ENCODE results near the gene AIFM1. TPM values are rescaled to one million over a fixed set of nuclear protein-coding genes. Genes with fewer than 3 reads are reported as not detected.
"Not testable (repeated sequence)": the region's sequence is repeated elsewhere in the genome, so short reads cannot be mapped to it uniquely, and the experiment has no call there.

Gene AIFM1
- total RNA-seq, 1 donor from 2014 or later = 16.3 TPM

DNA sequence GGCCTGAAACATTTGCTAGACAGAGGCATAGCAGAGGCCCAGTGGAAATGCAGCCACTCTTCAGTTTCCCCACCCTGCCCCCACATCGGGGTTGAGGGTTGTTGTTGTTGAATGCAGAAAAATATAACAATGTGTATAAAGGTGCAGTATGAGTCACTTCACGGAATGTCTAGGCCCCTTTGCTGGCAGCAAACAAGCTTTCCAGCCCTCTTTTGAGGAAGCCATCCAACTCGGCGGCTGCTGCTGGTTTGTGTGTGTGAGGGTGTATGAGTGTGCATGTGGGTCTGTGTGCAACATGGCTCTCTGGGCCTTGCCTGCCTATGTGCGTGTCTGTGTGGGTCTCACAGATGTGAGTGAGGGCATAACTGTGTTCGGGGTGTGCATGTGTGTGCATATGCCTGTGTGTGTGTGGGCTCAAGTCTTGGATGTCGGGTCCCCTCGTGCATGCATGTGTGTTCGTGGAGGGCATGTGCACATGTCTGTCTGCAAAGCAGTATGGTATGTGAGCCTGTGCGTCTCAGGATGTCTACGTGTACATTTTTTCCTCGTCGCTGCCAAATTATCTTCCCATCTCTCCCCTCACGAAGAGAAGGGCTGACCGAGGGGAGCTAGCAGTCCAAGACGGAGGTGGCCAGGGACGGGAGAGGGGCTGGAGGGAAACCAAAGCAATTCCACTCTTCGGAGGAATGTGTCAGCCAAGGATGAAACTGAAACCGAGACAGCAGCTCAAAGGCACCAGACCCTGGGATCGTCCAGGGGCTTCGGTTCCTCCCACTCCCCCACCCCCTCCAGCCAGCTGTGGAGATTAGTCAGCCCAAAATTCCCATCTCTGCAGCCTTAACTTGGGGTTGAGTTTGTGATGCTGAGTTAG lies 47.0 kb downstream of the AIFM1 start:
- DNase-seq = peak; percentile 67

DNA sequence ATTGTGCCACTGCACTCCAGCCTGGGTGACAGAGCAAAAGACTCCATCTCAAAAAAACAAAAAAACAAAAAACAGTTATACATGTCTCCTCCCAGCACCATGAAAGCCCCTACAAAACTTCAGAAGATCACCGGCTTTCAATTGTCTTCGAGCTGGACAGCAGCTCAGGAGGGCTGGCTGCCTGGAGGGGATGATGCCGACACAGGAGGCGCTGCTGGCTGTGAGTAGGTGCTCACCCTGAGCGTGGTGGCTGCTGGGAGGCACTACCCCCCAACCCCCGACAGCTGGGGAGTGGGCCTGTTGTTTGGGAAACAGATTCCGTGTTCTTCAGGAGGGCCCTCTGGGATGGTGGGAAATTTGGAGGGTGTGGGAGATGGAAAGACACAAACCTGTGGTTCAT lies 48.5 kb downstream of the AIFM1 start:
- DNase-seq = no peak

DNA sequence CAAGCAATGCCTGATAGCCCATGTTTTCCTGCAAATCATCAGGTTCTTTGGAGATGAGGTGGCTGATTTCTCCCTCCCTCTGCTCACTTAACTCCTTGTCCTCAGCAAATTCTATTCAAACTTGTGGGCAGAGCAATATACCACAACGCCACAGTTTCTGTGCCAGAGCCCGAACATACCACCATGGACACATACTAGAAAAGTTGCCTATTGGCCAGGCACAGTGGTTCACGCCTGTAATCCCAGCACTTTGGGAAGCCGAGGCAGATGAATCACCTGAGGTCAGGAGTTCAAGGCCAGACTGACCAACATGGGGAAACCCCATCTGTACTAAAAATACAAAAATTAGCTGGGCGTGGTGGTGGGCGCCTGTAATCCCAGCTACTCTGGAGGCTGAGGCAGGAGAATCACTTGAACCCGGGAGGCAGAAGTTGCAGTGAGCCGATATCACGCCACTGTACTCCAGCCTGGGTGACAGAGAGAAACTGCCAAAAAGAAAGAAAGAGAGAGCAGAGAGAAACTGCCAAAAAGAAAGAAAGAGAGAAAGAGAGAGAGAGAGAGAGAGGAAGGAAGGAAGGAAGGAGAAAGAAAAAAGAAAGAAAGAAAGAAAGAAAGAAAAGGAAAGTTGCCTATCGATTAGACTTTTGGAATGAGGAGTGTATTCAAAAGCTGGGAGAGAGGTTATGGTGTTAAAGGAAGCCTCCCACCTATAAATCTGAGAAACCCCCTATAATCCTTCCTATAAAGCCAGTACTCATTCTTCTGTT lies 50.3 kb downstream of the AIFM1 start:
- DNase-seq = not testable (repeated sequence)

DNA sequence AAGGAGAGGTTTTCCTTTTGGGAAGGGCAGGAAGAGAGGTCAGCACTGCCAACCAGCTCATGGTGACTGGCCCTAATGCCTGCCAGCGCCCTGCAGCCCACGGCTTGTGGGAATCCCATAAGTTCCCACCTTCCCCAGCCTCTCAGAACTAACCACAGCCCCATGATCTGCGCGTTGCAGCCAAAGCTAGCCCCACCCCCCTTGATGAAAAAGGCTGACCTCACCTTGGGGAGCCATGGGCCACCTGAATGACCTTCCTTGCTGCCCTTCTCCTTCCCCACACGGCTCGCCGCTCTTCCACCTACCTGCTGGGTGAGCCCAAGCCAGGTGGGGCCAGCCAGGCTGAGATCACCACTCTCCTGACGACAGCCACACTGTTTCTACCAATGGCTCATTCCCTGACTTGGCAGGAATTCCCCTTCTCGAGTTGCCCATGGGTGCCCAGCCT lies 51.5 kb downstream of the AIFM1 start:
- no peak for DNase-seq

DNA sequence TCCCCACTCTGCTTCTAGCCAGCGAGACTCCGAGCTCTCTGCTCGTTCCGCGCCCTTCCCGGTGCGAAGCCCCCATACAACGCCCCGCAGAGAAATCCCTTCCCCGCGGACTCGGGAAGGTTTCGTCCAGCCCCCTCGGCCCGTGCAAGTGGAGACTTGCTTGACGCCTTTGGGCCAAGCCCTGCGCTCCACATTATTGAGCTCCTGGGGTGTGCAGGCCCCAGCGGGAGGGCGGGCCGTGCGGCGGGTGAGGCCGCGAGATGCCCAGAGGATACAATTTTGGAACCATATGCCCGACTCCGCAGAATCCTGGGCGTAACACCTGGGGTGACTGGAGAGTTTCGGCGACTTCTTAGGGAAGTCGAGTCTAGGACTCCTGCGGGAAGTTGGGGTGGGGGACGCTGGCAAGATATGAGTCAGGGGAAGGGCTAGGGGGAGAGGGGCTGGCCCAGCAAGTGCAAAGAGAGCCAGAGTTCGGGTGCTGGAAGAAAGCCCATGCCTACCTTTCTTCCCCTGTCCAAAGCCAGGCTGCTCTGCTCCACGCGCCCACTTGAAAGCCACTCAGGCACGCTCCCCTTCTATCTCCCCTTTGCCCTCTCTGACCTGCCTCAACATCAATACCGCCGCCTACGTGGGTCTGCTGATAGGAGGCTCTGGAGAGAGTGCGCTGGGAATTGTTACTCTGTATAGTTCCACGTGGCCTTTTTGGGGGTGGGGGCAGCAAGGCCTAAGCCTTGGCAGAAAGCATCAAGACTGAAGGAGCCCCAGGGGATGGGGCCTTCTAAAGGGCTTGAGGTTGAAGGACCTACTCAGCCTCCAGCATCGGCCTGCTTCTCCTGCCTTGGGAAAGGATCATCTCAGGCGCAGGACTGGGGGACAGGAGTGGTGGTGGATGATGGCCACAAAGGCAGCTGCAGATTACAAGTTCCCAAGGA lies 54.2 kb downstream of the AIFM1 start:
- DNase-seq = no peak

DNA sequence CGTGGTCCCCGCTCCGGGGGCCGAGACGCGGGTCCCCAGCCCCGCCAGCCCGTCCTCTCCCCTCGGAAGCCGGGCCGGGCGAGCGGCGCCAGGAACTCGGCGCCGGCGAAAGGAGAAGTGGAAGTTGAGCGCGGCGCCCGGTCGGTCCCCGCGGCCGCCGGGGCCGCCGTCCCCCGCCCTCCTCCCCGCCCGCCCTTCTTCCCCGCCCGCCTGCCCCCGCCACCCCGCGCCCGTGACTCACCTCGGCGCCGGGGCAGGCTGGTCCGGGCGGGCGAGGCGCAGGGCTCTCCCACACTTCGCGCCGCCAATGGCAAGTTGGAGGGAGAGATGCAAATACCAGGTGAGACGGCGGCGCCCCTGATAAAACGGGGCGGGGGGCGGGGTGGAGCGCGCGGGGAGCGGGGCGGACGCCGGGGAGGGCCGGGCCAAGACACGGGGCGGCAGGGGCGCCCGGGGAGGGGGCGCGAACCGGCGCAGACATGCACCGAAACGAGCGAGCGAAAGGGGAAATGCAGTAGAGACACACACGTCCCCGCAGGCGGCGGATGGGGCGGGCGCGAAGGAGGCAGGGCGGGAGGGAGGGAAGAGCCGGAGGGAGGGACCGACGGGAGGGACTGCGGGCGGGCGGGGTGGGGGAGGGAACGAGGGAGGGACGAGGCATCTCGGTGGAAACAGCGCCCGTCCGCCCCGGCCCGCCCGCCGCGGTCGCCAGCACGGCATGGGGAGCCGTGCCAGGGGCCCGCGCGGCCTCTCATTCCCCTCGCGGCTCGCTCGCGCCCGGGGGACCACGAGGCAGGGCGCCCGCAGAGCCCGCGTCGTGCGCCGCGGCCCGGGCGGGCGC lies 55.0 kb downstream of the AIFM1 start, which contains the start of gene ELF4:
TSS of gene ELF4 (minus strand) at position 119 of the 841 bp plus-strand sequence. CDS start 29,167 bp downstream, outside the sequence.
- no peak for DNase-seq

DNA sequence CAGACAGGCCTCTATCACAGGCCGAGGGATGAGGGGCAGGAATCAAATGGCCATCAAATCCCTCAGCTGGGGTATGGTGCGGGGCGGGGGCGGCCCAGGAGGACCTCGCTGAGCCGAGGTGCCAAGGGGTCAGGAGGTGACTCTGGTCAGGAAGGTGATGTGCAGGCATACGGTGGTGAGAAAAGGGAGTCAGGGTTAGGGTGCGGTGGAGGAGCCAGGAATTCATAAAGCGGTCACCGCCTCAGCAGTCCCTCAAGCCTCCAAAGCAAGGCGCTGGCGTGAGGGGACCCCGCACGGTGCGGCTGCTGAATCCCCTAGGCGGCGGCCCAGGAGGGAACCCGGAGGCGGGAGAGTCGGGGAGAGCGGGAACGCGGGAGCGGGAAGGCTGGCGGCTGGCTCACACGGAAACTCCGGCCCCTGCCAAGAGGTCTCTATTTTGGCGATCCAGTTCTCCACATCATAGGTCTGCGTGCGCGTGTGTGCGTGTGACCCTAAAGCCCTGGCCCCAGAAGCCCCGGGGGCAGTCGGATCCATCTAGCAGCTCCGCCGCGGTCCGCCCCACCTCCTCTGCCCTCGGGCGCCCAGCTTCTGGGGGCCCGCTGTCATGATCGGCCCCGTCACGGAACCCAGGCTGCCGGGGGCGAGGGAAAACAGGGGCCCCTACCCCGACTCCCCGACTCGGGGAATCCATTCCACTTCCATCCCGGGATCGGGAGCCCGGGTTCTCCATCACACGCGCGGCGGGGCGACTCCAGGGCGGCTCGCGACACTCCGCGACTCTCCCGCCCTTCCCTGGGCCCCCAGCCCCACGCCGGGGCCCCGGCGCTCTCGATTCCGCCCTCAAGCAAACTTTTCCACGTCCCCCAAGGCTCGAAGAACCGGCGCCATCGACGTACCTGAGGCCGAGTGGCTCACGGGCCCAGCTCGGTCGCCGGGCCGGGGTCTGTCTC lies 55.9 kb downstream of the AIFM1 start:
- DNase-seq = peak; percentile 12

DNA sequence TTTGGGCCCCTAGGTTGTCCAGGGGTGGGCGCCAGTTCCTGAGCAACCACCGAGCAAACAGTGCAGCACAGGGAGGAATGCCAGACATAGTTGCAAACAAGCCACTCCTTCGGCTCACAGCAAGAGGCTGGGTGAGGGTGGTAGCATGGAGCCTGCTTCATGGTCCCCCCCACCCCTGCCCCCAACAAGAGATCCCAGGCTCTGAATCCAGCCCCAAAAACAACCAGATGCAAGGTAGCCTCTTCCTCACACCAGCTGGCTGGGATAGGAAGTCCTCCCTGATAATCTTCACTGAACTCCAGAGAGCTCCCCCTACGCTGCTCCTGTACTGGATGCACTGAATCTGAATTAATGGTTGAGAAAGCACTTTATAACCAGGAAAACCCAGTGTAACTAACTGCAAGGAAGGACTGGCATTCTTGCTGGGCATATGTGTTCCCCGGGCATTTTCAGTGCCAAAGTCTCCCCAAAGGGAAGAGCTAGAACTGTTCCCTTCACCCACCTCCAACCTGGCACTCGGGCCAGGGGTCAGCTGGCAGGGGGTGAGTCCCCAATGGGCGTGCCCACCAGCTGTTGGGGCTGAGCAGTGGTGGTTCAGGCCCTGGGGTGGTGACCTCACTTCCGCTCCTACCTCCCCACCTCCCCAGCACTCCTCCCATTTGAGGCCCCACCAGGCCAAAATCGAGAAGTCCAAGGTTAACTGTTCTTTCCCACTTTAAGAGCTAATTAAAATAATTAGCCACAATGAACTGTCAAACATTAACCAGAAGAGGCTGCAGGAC lies 56.8 kb downstream of the AIFM1 start:
- DNase-seq = peak; percentile 0

DNA sequence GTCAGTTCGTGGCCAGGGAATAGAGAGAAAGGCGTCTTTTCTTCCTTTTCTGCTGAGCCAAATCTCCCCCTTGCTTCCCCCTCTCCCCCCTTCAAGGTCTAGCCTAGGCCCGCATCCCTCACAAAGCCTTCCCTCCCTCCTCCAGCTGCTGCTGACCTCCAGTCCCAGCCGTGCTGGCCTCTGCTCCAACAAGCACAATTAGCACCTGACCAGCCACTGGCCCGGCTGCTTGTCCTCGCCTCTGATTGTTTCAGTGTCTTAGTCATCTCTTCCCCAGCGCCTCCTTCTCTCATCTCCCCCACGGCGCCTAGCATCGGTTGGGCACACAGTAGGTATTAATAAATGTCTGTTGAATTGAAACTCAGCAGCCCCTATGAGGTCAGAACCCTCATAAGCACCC lies 59.6 kb downstream of the AIFM1 start:
- DNase-seq = no peak

DNA sequence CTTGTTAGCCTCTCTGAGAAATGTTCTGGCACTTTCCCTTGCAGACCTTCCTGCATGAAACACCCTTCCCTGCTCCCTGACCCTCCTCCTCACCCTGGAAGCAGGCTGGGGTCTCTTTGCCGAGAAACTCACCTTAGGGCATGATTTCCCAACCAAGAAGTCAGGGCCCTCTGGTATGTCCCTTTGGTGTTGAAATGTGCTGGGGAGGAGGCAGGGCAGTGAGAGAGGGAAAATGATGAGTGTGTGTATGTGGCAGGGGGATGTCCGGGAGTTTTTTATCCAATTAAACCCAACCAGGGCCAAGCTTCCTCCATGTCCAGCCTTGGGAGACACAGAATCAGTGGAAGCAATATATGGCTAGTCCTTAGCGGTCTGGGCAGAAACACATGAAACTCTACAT lies 60.4 kb downstream of the AIFM1 start:
- no peak for DNase-seq

DNA sequence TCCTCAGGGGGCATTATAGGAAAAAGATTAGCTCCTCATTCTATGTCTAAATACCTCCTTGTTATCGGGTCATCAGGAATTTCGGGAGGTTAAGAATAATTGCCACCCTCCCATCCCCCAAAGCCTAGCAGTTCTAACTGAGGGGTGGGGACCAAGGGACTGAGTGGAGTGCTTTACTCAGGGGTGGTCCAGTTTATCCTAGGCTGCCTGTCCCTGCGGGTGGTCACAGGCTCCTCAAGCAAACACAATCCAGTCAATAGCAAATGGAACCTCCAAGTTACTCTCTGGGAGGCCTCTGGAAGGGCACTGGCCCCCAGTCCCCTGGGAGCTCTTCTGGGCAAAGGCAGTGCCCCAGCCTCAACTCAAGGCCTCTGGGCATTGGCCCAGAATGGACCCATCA lies 62.0 kb downstream of the AIFM1 start:
- DNase-seq = no peak

DNA sequence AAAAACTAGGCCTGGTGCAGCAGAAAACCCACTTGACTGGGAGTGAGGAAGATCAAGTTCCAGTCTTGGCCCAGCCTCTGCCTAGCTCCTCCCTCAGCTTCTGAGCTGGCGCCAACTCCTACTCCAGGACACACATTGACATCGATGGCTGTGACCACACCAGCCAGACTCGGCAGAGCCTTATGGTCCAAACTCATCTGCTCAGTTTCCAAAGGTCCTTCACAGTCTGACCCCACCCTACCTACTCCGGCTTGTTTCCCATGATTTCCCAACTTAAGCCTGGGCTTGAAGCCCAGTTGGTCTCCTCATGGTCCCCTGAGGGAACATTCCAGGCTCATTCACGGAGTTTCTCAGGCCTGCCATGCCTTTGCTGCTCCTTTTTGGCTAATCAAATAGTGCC lies 65.5 kb downstream of the AIFM1 start:
- DNase-seq = no peak

DNA sequence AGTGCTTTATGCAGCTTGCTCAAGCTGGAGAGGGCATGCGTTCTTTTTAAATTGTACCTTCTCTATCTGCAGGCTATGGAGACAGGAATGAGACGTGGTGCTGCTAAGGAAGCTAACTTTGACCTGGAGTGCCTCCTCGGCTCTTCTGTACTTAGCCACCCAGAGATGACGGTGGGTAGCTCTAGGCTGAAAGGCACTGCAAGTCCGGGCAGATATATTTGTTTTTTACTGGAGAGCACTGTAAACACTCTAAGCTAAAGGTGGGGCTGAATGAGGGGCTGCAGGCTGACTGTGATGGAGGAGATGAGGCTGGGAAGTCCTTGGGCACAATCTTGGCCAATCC lies 67.5 kb downstream of the AIFM1 start:
- DNase-seq = no peak

DNA sequence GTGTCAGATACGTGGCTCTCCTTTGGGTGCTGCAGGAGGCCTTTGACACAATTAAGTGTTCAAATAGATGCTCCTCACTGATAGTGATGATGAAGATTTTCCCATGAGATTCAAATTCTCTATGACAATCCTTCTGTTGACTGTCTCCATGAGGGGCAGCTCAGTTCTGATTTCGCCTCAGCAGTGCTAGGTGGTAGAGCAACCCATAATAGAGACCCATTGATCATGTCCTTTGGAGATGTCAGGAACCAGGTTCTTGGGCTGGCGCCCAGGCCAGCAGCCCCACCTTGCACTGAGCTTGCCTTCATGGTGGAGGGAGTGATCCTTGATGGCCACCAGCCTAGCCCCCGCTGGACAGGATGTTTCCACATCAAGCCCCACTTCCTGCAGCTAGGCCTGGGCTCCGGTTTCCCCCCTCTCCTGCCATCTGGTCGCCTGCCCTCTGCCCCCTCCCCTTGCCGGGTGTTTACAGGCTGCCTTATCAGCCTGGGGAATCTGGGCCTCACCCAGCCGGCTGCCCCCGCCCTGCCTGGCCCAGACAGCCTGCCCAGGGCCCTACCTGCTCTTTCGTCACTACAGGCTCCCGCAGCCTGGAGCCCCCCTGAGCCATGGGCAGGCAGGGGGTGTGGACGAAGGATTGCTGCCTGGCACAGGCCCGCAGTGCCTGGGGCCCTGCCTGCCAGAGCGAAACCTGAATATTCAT lies 68.0 kb downstream of the AIFM1 start:
- DNase-seq = no peak

DNA sequence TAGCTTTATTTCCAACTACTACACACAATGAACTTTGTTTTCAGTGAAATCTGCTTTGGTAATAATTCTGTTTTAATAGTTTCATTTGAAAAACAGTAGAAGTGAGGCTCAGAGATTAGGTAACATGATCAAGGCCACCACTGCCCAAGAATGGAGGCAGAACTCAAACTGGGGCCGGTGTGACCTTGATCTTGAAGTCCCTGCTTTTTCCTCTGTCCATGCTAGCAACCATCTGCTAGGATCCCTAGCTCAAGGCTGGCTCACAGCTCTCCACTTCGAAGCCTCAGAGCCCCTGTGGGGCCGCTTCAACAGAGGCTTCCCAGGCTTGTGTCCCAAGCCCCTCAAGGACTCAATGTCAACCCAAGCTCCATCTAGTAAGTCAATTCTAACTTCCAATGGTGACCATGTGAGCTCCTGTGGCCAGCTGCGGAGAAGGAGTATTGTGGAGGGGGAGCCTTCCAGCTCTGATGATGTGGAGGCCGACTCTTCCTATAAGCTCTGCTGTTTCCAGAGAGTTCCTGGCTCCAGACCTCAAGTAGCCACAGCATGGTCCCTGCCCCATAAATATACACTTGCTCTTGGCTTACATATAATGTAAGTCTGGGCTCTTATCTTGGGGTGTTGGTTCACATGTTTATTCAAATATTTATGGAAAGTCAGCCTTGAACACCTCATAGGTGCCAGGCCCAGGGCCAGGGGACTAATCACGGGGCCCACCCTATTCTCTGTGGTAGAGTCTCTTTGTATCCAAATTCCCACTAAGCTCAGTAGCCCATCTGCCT lies 70.2 kb downstream of the AIFM1 start:
- DNase-seq = no peak

DNA sequence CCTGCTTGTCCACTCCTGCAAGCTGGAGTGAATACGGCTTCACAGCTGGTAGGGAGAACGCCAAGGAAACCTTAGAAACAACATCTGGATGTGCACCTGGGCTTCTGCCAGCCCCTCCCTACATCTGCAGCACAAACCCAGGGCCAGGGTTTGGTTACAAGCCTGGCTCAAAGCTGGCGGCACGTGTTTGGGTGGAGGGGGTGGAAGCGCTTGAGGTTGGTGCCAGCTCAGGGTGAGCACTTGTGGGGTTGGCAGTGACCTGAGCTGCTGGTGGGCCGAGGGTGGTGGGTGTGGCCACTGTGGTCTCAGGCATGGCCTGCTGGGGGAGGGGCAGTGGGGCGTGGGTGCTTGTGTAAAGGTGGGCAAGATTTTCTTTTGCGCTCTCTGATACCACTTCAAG lies 70.9 kb downstream of the AIFM1 start:
- no peak for DNase-seq

DNA sequence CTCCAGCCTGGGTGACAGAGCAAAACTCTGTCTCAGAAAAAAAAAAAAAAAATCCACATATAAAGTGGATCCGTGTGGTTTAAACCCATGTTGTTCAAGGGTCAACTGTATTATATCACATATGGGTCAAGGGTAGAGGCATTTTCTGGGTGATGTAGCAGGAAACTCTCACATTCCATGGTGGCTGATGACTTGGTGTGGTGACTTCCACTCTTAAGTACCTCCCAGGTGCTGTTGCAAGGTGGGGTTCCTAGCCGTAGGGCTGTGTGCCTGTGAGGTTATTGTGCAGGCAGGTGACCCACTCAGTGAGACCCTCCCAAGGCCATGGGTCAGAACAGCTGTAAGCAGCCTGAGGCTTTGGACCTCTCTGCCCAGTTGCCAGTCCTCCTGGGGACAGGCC lies 72.4 kb downstream of the AIFM1 start:
- DNase-seq = no peak

DNA sequence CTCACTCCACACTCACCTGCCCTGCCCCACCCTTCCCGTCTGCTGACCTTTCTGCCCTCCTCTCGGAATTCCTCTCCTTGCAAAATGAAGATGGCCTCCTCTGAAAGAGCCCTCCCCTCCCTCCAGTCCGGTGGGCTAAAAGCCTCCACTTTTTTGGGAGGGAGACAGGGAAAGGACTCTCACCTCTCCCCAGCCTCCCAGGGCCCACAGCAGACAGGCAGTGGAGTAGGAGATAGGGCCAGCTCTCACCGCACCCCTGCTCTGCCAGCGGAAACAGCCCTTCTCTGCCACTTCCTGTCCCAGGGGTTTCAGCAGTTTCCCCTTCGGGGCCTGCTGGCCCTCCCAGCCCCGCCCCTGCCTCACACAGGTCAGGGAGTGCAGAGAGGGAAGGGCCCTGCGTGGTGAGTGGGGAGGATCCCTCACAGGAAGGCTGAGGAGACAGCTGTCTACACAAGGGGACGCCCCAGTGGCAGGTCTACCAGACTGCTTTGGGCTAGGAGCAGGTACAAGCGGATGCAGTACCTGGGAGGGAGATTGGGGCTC lies 73.6 kb downstream of the AIFM1 start:
- no peak for DNase-seq
